K562 (cell line): Measurements from ENCODE around the gene BEST3. TPM values are rescaled to one million over a fixed set of nuclear protein-coding genes. Genes with fewer than 3 reads are reported as not detected.

Experiments used
- ATAC-seq: fragments of 200-7000 bp; cut with Tn5 transposase; 3 replicates; pipeline ENCODE4 v1.9.1; 2020; ENCODE audit warnings: moderate library complexity
- BruUV-seq: library from RNA; stranded (reverse); fragments of 400-500 nt; replicated peaks from 2 replicates; lab custom pipeline; 2021; lab: Mats Ljungman, UMichigan
- CTCF ChIA-PET: fragments of 300-600 bp; formaldehyde crosslinking; extraction: SDS; loops from one replicate; lab custom pipeline; 2021; ENCODE audit warnings: low intra/inter-chr PET ratio; lab: Yijun Ruan, JAX
- POLR2A ChIA-PET: fragments of 300-600, 350-650 bp; sonication (Branson Sonifier 250); formaldehyde crosslinking; extraction: SDS; loops from one replicate; lab custom pipeline; 2021; ENCODE audit warnings: antibody characterized with exemption, inconsistent platforms; lab: Yijun Ruan, JAX
- DNase-seq, 4 experiments: peaks; one replicate each; pipeline versions ENCODE4 v3.0.0 to v3.0.0-alpha.2; 2011 to 2018; ENCODE audit warnings: low spot score in 3 of 4, mixed read lengths in 3 of 4; ENCODE audit errors: extremely low read depth in 1 of 4
- FAIRE-seq: peaks from 2 replicates; lab custom pipeline; 2011; peaks lifted over from hg19 to GRCh38; lab: Jason Lieb, UNC
- H2AFZ ChIP-seq: 2 replicates; pipeline ENCODE4 v1.6.0; 2011; ENCODE audit warnings: low read depth, low read length, control low read depth, inconsistent platforms
- H3K27ac ChIP-seq: fragments of 200-600 bp; 3 replicates; pipeline ENCODE4 v1.8.0; 2011; ENCODE audit warnings: low read depth, mild to moderate bottlenecking, control low read depth, inconsistent platforms, low read length, moderate library complexity, mixed read lengths; ENCODE audit errors: extremely low read depth
- H3K27me3 ChIP-seq, 2 experiments: fragments of 300-600 bp in 1 of 2; 2 replicates in 1 of 2; 3 replicates in 1 of 2; pipeline versions ENCODE4 v1.6.0 to v1.8.0; 2011; ENCODE audit warnings: inconsistent platforms in 2 of 2, low read length in 2 of 2, mild to moderate bottlenecking in 1 of 2, mixed read lengths in 1 of 2, moderate library complexity in 1 of 2; ENCODE audit not compliant: control insufficient read depth in 2 of 2, insufficient read depth in 2 of 2
- H3K36me3 ChIP-seq: fragments of 300-600 bp; 3 replicates; pipeline ENCODE4 v1.8.0; 2011; ENCODE audit warnings: mild to moderate bottlenecking, low read length, inconsistent platforms; ENCODE audit not compliant: control insufficient read depth, insufficient read depth
- H3K4me1 ChIP-seq, 2 experiments: fragments of 200-600 bp in 1 of 2; replicated peaks in 1 of 2; 2 replicates in 1 of 2; 3 replicates in 1 of 2; pipeline versions ENCODE4 v1.5.1 to v1.8.0; 2011; ENCODE audit warnings: inconsistent platforms in 2 of 2, low read length in 2 of 2, mild to moderate bottlenecking in 1 of 2, mixed read lengths in 1 of 2, moderate library complexity in 1 of 2; ENCODE audit not compliant: control insufficient read depth in 2 of 2, insufficient read depth in 2 of 2
- H3K4me2 ChIP-seq: 2 replicates; pipeline ENCODE4 v1.6.1; 2011; ENCODE audit warnings: low read length, control low read depth, inconsistent platforms, mixed read lengths; ENCODE audit not compliant: insufficient read depth
- H3K4me3 ChIP-seq: fragments of 200-600 bp; sonication (generic), shearing (Covaris generic); 2 replicates; pipeline ENCODE4 v1.5.1; 2016; ENCODE audit warnings: control low read depth, inconsistent platforms
- H3K79me2 ChIP-seq: fragments of 200-600 bp; 3 replicates; pipeline ENCODE4 v1.8.0; 2011; ENCODE audit warnings: low read length, inconsistent platforms; ENCODE audit not compliant: control insufficient read depth, insufficient read depth
- H3K9ac ChIP-seq, 2 experiments: 2 replicates each; pipeline versions ENCODE4 v1.6.0 to v1.6.1; 2011; ENCODE audit warnings: low read depth in 2 of 2, low read length in 2 of 2, control low read depth in 1 of 2, inconsistent platforms in 1 of 2, mild to moderate bottlenecking in 1 of 2, mixed read lengths in 1 of 2; ENCODE audit not compliant: insufficient read depth in 1 of 2
- H3K9me1 ChIP-seq: one replicate; pipeline ENCODE4 v1.6.0; 2011; ENCODE audit warnings: inconsistent platforms, mild to moderate bottlenecking, low read length, moderate library complexity; ENCODE audit not compliant: control insufficient read depth, insufficient read depth
- H3K9me3 ChIP-seq: replicated peaks from 2 replicates; pipeline ENCODE4 v1.5.1; 2011; ENCODE audit warnings: low read depth, low read length, inconsistent platforms; ENCODE audit not compliant: control insufficient read depth, insufficient read depth
- H4K20me1 ChIP-seq: replicated peaks from 2 replicates; pipeline ENCODE4 v1.6.1; 2011; ENCODE audit warnings: low read length, inconsistent platforms, mixed read lengths; ENCODE audit not compliant: control insufficient read depth, insufficient read depth
- BCOR ChIP-seq: fragments of 450-650 bp; IDR thresholded peaks from 2 replicates; pipeline ENCODE4 v1.6.1; 2016
- CBX8 ChIP-seq: fragments of 200-600 bp; sonication (generic); IDR thresholded peaks from 2 replicates; pipeline ENCODE4 v1.6.1; 2012; ENCODE audit warnings: borderline replicate concordance, mixed run types, low read depth, mild to moderate bottlenecking, moderate library complexity, mixed read lengths, low read length, control low read depth, inconsistent platforms; ENCODE audit not compliant: poor library complexity, severe bottlenecking; ENCODE audit errors: extremely low read depth
- CC2D1A ChIP-seq: fragments of 450-650 bp; IDR thresholded peaks from 2 replicates; pipeline ENCODE4 v1.6.1; 2017; ENCODE audit warnings: mild to moderate bottlenecking
- CEBPZ ChIP-seq: fragments of 150-350 bp; IDR thresholded peaks from 2 replicates; pipeline ENCODE4 v1.6.1; 2014; ENCODE audit warnings: low read depth, mild to moderate bottlenecking, low read length, borderline replicate concordance
- FOXJ3 ChIP-seq: sonication (generic); formaldehyde crosslinking; IDR thresholded peaks from 2 replicates; pipeline ENCODE4 v1.4.0; 2020; ENCODE audit warnings: mild to moderate bottlenecking, missing genetic modification reagents
- GTF2B ChIP-seq: IDR thresholded peaks from 2 replicates; pipeline ENCODE4 v1.6.1; 2011; ENCODE audit not compliant: insufficient read length; ENCODE audit errors: extremely low read depth
- HLTF ChIP-seq: fragments of 450-650 bp; IDR thresholded peaks from 2 replicates; pipeline ENCODE4 v1.6.1; 2016
- JUNB ChIP-seq: fragments of 450-650 bp; formaldehyde crosslinking; conservative IDR thresholded peaks from 2 replicates; pipeline ENCODE4 v1.4.0; 2020; ENCODE audit warnings: mild to moderate bottlenecking
- POLR2A ChIP-seq: fragments of 450-650 bp; conservative IDR thresholded peaks from 2 replicates; pipeline ENCODE4 v1.6.1; 2016
- POLR2AphosphoS5 ChIP-seq: IDR thresholded peaks from 2 replicates; pipeline ENCODE4 v1.6.1; 2011; ENCODE audit warnings: mild to moderate bottlenecking, low read depth, low read length, moderate library complexity; ENCODE audit not compliant: control insufficient read depth, insufficient read depth
- RHOXF2B ChIP-seq: fragments of 250-450 bp; sonication (Bioruptor Pico); conservative IDR thresholded peaks from 2 replicates; pipeline ENCODE4 v1.5.1; 2021
- SMARCC2 ChIP-seq: fragments of 450-650 bp; IDR thresholded peaks from 2 replicates; pipeline ENCODE4 v1.6.1; 2017; ENCODE audit warnings: antibody characterized with exemption, moderate library complexity, mild to moderate bottlenecking, low read depth
- SOX6 ChIP-seq: fragments of 450-650 bp; IDR thresholded peaks from 2 replicates; pipeline ENCODE4 v1.6.1; 2014; ENCODE audit warnings: mild to moderate bottlenecking
- WGBS: fragments of 100-300 bp; shearing (Covaris generic); methylation state at CpG from one replicate; pipeline ENCODE4 v1.1.6; 2016; ENCODE audit warnings: low coverage, mixed read lengths; ENCODE audit not compliant: insufficient coverage; ENCODE audit errors: missing lambda C conversion rate; 5-methylcytosine and 5-hydroxymethylcytosine counted together
- in situ Hi-C: fragments of 300-500 bp; cut with MboI; formaldehyde crosslinking; loops from 4 replicates; pipeline ENCODE4 v1.15.0; 2018; ENCODE audit warnings: inconsistent platforms, mixed read lengths
- intact Hi-C: fragments of 100-400 bp; cut with micrococcal nuclease; formaldehyde crosslinking; loops from 2 replicates; pipeline ENCODE4 v1.14.2; 2022
- polyA plus RNA-seq, 8 experiments: library from polyadenylated mRNA; depleted of rRNA in 4 of 8; stranded (reverse) in 5 of 8; unstranded in 3 of 8; fragments of >200 nt; fragmentation: Nextera tagmentation in 2 of 8; fragmentation: Illumina TruSeq in 1 of 8; extraction: Ambion mirVana in 2 of 8; extraction: Trizol in 1 of 8; gene quantifications; 2 replicates each; pipeline versions ENCODE4 v1.2.1 to v1.2.3, GENCODE V29; 2011 to 2014; ENCODE audit warnings: inconsistent platforms in 1 of 8, missing spikeins in 1 of 8
- total RNA-seq, 7 experiments: library from RNA; depleted of rRNA in 6 of 7; stranded (reverse); fragments of >200 nt in 6 of 7; fragmentation: Illumina TruSeq in 2 of 7; extraction: Trizol in 2 of 7; gene quantifications; 2 replicates each; pipeline versions ENCODE4 v1.2.1 to v1.2.3, GENCODE V29; 2011 to 2021; ENCODE audit warnings: low replicate concordance in 1 of 7

Gene BEST3
- total and polyA plus RNA-seq, 9 of the 15 experiments (the other 6 are each of a cell fraction or from before 2014, with no cell fraction given), result 0.15 TPM; not detected in 8

- H3K27ac ChIP-seq, result no peak overlapping the region
Measured at GRCh38 chr12:69698054-69698453, 1.0 kb downstream of the BEST3 start.

GRCh38 chr12:69694123-69694522 is 5.0 kb downstream of the BEST3 start:
- no peak overlapping the region for H3K27ac ChIP-seq
- H3K4me2 ChIP-seq, result no peak overlapping the region
- H3K27me3 ChIP-seq, result no peaks in the 10 kb centered on the region
- no peaks in the 10 kb centered on the region for H3K9me1 ChIP-seq
- no peaks in the 10 kb centered on the region for H4K20me1 ChIP-seq
- no peak for DNase-seq
- no peak overlapping the region for H3K4me3 ChIP-seq
- no TSS peak for BruUV-seq
- no peaks in the 10 kb centered on the region for H3K9me3 ChIP-seq
- ChIA-PET POLR2A (interaction anchor here (0.6 kb wide), 1 partner anchor 806 kb away, joined by 3 read pairs; no protein-coding TSS in a partner anchor), CTCF (no interaction called here)
- no peaks in the 10 kb centered on the region for H3K36me3 ChIP-seq
- ATAC-seq, result 0 out of 3 replicates have a peak, but pooled peaks have one; percentile 42
- intact Hi-C loops, result no loop called here
- FAIRE-seq, result peak; percentile 6
- H3K79me2 ChIP-seq, result no peaks in the 10 kb centered on the region
- H3K9ac ChIP-seq, result no peak overlapping the region
- WGBS, result 14% methylated on average over 7 of the region's 7 CpGs
- H3K4me1 ChIP-seq, result peaks cover 1 to 4% of the 10 kb centered on the region in 2 experiments; a peak in 3 of 5 replicates
- no peak overlapping the region for H2AFZ ChIP-seq
- in situ Hi-C loops, result no loop called here
- TF ChIP-seq SOX6 (no peak), SMARCC2 (no peak), CEBPZ (no peak), GTF2B (no peak), CBX8 (no peak), JUNB (CRISPR knock-in tag) (no peak), BCOR (no peak), HLTF (no peak), FOXJ3 (CRISPR knock-in tag) (no peak), CC2D1A (no peak)

More at GRCh38 chr12:69698054-69698453, 1.0 kb downstream of the BEST3 start:
- Histone ChIP-seq H2AFZ (no peak overlapping the region), H4K20me1 (no peaks in the 10 kb centered on the region), H3K9ac (no peak overlapping the region), H3K79me2 (no peaks in the 10 kb centered on the region), H3K9me3 (no peaks in the 10 kb centered on the region), H3K36me3 (no peaks in the 10 kb centered on the region), H3K27me3 (no peaks in the 10 kb centered on the region), H3K4me2 (no peak overlapping the region), H3K4me1 (no peaks in the 10 kb centered on the region; a peak in 1 of 5 replicates), H3K9me1 (no peaks in the 10 kb centered on the region), H3K4me3 (no peak overlapping the region)
- in situ Hi-C loops (no loop called here), intact Hi-C loops (no loop called here)
- ATAC-seq (no peak), FAIRE-seq (no peak), DNase-seq (no peak)
- BruUV-seq, result no TSS peak
- POLR2A ChIA-PET, result no interaction called here
- peak; percentile 63 for TF ChIP-seq POLR2A
- peak; percentile 41; the same call in 1 of the 2 replicates for TF ChIP-seq POLR2AphosphoS5
- TF ChIP-seq RHOXF2B (CRISPR knock-in tag), result no peak
- CTCF ChIA-PET, result no interaction called here
- WGBS, result 6% methylated on average over 2 of the region's 2 CpGs
